Measurements from ENCODE around the gene SMARCB1. TPM values are rescaled to one million over a fixed set of nuclear protein-coding genes. Genes with fewer than 3 reads are reported as not detected.

The SMARCB1 gene
- total and polyA plus RNA-seq, 2 donors from 2014 or later, result 68.7 to 79.0 TPM

- H3K27me3 ChIP-seq (ENCODE audit: control insufficient read depth, insufficient read depth, low read length), result no peaks in the 10 kb centered on the region
- FAIRE-seq, result no peak
- intact Hi-C loops (cut with DNase I), result no loop called here
- no peak overlapping the region for H3K4me3 ChIP-seq (ENCODE audit: low read length in 3 of 3)
- no peaks in the 10 kb centered on the region for H3K9me3 ChIP-seq (ENCODE audit: control insufficient read depth in 2 of 3, insufficient read depth in 1 of 3, low read length in 3 of 3)
- H3K4me1 ChIP-seq (ENCODE audit: control insufficient read depth in 2 of 3, insufficient read depth in 2 of 3, low read depth in 1 of 3, low read length in 3 of 3), result peaks cover 0 to 7% (median 0%) of the 10 kb centered on the region in 3 donors
- no peak overlapping the region for H3K9ac ChIP-seq (ENCODE audit: low read length in 3 of 3)
- H3K36me3 ChIP-seq (ENCODE audit: control insufficient read depth in 2 of 3, insufficient read depth in 3 of 3, low read length in 3 of 3), result no peaks in the 10 kb centered on the region
- DNase-seq, result no peak
- TF ChIP-seq CTCF (IDR thresholded peaks at IDR 0.05; ENCODE audit: borderline replicate concordance, extremely low read depth, insufficient read depth), result no peak
- H3K27ac ChIP-seq (ENCODE audit: low read depth in 2 of 2, low read length in 2 of 2), result no peak overlapping the region
These were observed 34.0 kb upstream of the SMARCB1 start for GRCh38 chr22:23752750-23753149.

- no peak overlapping the region for H3K27ac ChIP-seq (ENCODE audit: low read depth in 2 of 2, low read length in 2 of 2)
- H3K36me3 ChIP-seq (ENCODE audit: control insufficient read depth in 2 of 3, insufficient read depth in 3 of 3, low read length in 3 of 3), result no peaks in the 10 kb centered on the region
- H3K9me3 ChIP-seq (ENCODE audit: control insufficient read depth in 2 of 3, insufficient read depth in 1 of 3, low read length in 3 of 3), result no peaks in the 10 kb centered on the region
- FAIRE-seq (no peak), DNase-seq (no peak)
- no peaks in the 10 kb centered on the region for H3K27me3 ChIP-seq (ENCODE audit: control insufficient read depth, insufficient read depth, low read length)
- H3K4me3 ChIP-seq (ENCODE audit: low read length in 3 of 3), result no peak overlapping the region
- peaks cover 0 to 7% (median 0%) of the 10 kb centered on the region in 3 donors for H3K4me1 ChIP-seq (ENCODE audit: control insufficient read depth in 2 of 3, insufficient read depth in 2 of 3, low read depth in 1 of 3, low read length in 3 of 3)
- H3K9ac ChIP-seq (ENCODE audit: low read length in 3 of 3), result no peak overlapping the region
- intact Hi-C loops (cut with DNase I), result no loop called here
- no peak for TF ChIP-seq CTCF (IDR thresholded peaks at IDR 0.05; ENCODE audit: borderline replicate concordance, extremely low read depth, insufficient read depth)
These were observed 33.4 kb upstream of the SMARCB1 start for GRCh38 chr22:23753385-23753784.

GRCh38 chr22:23754220-23754919 is 32.4 kb upstream of the SMARCB1 start, which contains the start of gene VPREB3:
VPREB3 (minus strand) TSS chr22:23754425; CDS start chr22:23754363, 62 bp downstream.
- H3K9me3 ChIP-seq (ENCODE audit: control insufficient read depth in 2 of 3, insufficient read depth in 1 of 3, low read length in 3 of 3), result no peaks in the 10 kb centered on the region
- peaks cover 0 to 7% (median 0%) of the 10 kb centered on the region in 3 donors for H3K4me1 ChIP-seq (ENCODE audit: control insufficient read depth in 2 of 3, insufficient read depth in 2 of 3, low read depth in 1 of 3, low read length in 3 of 3)
- TF ChIP-seq CTCF (IDR thresholded peaks at IDR 0.05; ENCODE audit: borderline replicate concordance, extremely low read depth, insufficient read depth), result no peak
- H3K27me3 ChIP-seq (ENCODE audit: control insufficient read depth, insufficient read depth, low read length), result no peaks in the 10 kb centered on the region
- FAIRE-seq, result no peak
- no peak for DNase-seq
- intact Hi-C loops (cut with DNase I), result no loop called here
- H3K27ac ChIP-seq (ENCODE audit: low read depth in 2 of 2, low read length in 2 of 2), result no peak within 1 kb of the TSS
- H3K4me3 ChIP-seq (ENCODE audit: low read length in 3 of 3), result no peak within 1 kb of the TSS
- H3K36me3 ChIP-seq (ENCODE audit: control insufficient read depth in 2 of 3, insufficient read depth in 3 of 3, low read length in 3 of 3), result no peaks in the 10 kb centered on the region
- no peak within 1 kb of the TSS for H3K9ac ChIP-seq (ENCODE audit: low read length in 3 of 3)
